H1 (cell line): ENCODE results near the gene FGD5. TPM values are rescaled to one million over a fixed set of nuclear protein-coding genes. Genes with fewer than 3 reads are reported as not detected.

ENCODE experiments used
- CTCF ChIA-PET: fragments of 300-600 bp; sonication (Branson Sonifier 250); formaldehyde crosslinking; loops from one replicate; lab custom pipeline; 2021; ENCODE audit not compliant: partially characterized antibody; lab: Charles Lee
- POLR2A ChIA-PET: fragments of 300-600 bp; sonication (Branson Sonifier 250); formaldehyde crosslinking; loops from one replicate; lab custom pipeline; 2021; ENCODE audit warnings: inconsistent platforms; ENCODE audit not compliant: partially characterized antibody; lab: Charles Lee
- DNase-seq, 2 experiments: peaks; one replicate each; pipeline versions ENCODE4 v3.0.0 to v3.0.0-alpha.2; 2010 to 2022; ENCODE audit warnings: low spot score in 2 of 2, low read depth in 1 of 2, mixed read lengths in 1 of 2
- FAIRE-seq: peaks from 2 replicates; lab custom pipeline; 2011; peaks lifted over from hg19 to GRCh38; lab: Jason Lieb, UNC
- H2AFZ ChIP-seq: 2 replicates; pipeline ENCODE4 v1.8.1; 2012; ENCODE audit warnings: low read length, inconsistent platforms
- H2AK5ac ChIP-seq: 2 replicates; pipeline ENCODE4 v1.6.1; 2013; ENCODE audit warnings: low read depth, low read length
- H2BK120ac ChIP-seq: replicated peaks from 2 replicates; pipeline ENCODE3; 2013; ENCODE audit warnings: low read depth, low read length, inconsistent platforms
- H2BK12ac ChIP-seq: 2 replicates; pipeline ENCODE4 v1.6.1; 2013; ENCODE audit warnings: low read depth, low read length
- H2BK15ac ChIP-seq: 2 replicates; pipeline ENCODE4 v1.6.1; 2013; ENCODE audit warnings: low read length
- H2BK20ac ChIP-seq: 2 replicates; pipeline ENCODE4 v1.6.1; 2013; ENCODE audit warnings: low read length
- H2BK5ac ChIP-seq: 2 replicates; pipeline ENCODE4 v1.6.1; 2013; ENCODE audit warnings: low read depth, low read length
- H3K14ac ChIP-seq: 2 replicates; pipeline ENCODE4 v1.6.1; 2013; ENCODE audit warnings: inconsistent platforms; ENCODE audit not compliant: insufficient read length
- H3K18ac ChIP-seq: 2 replicates; pipeline ENCODE4 v1.6.1; 2013; ENCODE audit warnings: low read length; ENCODE audit errors: extremely low read depth
- H3K23ac ChIP-seq: 2 replicates; pipeline ENCODE4 v1.6.1; 2013; ENCODE audit warnings: inconsistent platforms; ENCODE audit not compliant: insufficient read length
- H3K23me2 ChIP-seq: 2 replicates; pipeline ENCODE4 v1.6.1; 2013; ENCODE audit warnings: low read depth, low read length
- H3K27ac ChIP-seq: 2 replicates; pipeline ENCODE4 v1.6.1; 2011; ENCODE audit warnings: low read depth, low read length, inconsistent platforms
- H3K27me3 ChIP-seq, 4 experiments: replicated peaks in 1 of 4; 1 replicate in 1 of 4; 2 replicates in 3 of 4; pipeline versions ENCODE4 v1.6.1 to v1.8.1; 2011 to 2013; ENCODE audit warnings: low read length in 3 of 4, mild to moderate bottlenecking in 3 of 4, inconsistent platforms in 2 of 4, mixed read lengths in 2 of 4, moderate library complexity in 1 of 4; ENCODE audit not compliant: control insufficient read depth in 3 of 4, insufficient read depth in 3 of 4; ENCODE audit errors: extremely low read depth in 1 of 4
- H3K36me3 ChIP-seq, 4 experiments: 2 replicates each; pipeline versions ENCODE4 v1.6.1 to v1.8.1; 2011 to 2013; ENCODE audit warnings: mild to moderate bottlenecking in 4 of 4, low read length in 3 of 4, moderate library complexity in 2 of 4, control low read depth in 1 of 4, inconsistent platforms in 1 of 4; ENCODE audit not compliant: insufficient read depth in 4 of 4, control insufficient read depth in 2 of 4
- H3K4ac ChIP-seq: replicated peaks from 2 replicates; pipeline ENCODE3; 2013; ENCODE audit warnings: low read length, low read depth, mixed read lengths, inconsistent platforms; ENCODE audit not compliant: insufficient read length
- H3K4me1 ChIP-seq, 4 experiments: replicated peaks in 1 of 4; 1 replicate in 1 of 4; 2 replicates in 3 of 4; pipeline versions ENCODE4 v1.6.1 to v1.8.1; 2011 to 2013; ENCODE audit warnings: low read length in 3 of 4, inconsistent platforms in 2 of 4, mixed read lengths in 1 of 4; ENCODE audit not compliant: insufficient read depth in 4 of 4, control insufficient read depth in 3 of 4
- H3K4me2 ChIP-seq, 2 experiments: 2 replicates each; pipeline versions ENCODE4 v1.6.1 to v1.8.1; 2011 to 2013; ENCODE audit warnings: low read depth in 2 of 2, low read length in 2 of 2, control low read depth in 1 of 2, inconsistent platforms in 1 of 2, mild to moderate bottlenecking in 1 of 2; ENCODE audit not compliant: insufficient read depth in 1 of 2
- H3K4me3 ChIP-seq, 4 experiments: fragments of 200-600, 300-600 bp in 1 of 4; sonication (generic), shearing (Covaris generic), sonication (Bioruptor Twin) in 1 of 4; 2 replicates each; pipeline versions ENCODE4 v1.5.1 to v1.8.1; 2011 to 2016; ENCODE audit warnings: low read length in 4 of 4, low read depth in 3 of 4, control low read depth in 2 of 4, inconsistent platforms in 2 of 4, mild to moderate bottlenecking in 2 of 4, mixed read lengths in 1 of 4, moderate library complexity in 1 of 4; ENCODE audit not compliant: insufficient read depth in 2 of 4; ENCODE audit errors: extremely low read depth in 1 of 4
- H3K56ac ChIP-seq: replicated peaks from 2 replicates; pipeline ENCODE3; 2013; ENCODE audit warnings: low read depth, mild to moderate bottlenecking, mixed read lengths, low read length, inconsistent platforms; ENCODE audit not compliant: insufficient read length
- H3K79me1 ChIP-seq: 2 replicates; pipeline ENCODE4 v1.6.1; 2013; ENCODE audit warnings: low read depth, low read length, control low read depth
- H3K79me2 ChIP-seq, 2 experiments: 2 replicates each; pipeline versions ENCODE4 v1.6.1 to v1.8.1; 2012 to 2013; ENCODE audit warnings: low read length in 2 of 2, mild to moderate bottlenecking in 2 of 2, inconsistent platforms in 1 of 2; ENCODE audit not compliant: insufficient read depth in 2 of 2, control insufficient read depth in 1 of 2
- H3K9ac ChIP-seq, 4 experiments: replicated peaks in 1 of 4; 1 replicate in 1 of 4; 2 replicates in 3 of 4; pipeline versions ENCODE4 v1.6.1 to v1.8.1; 2011 to 2013; ENCODE audit warnings: low read depth in 3 of 4, low read length in 3 of 4, control low read depth in 2 of 4, mild to moderate bottlenecking in 2 of 4, moderate library complexity in 2 of 4, inconsistent platforms in 1 of 4; ENCODE audit errors: extremely low read depth in 1 of 4
- H3K9me3 ChIP-seq, 2 experiments: 2 replicates each; pipeline versions ENCODE4 v1.6.1 to v1.8.1; 2012 to 2013; ENCODE audit warnings: mild to moderate bottlenecking in 2 of 2, moderate library complexity in 2 of 2, control low read depth in 1 of 2, inconsistent platforms in 1 of 2, low read depth in 1 of 2, low read length in 1 of 2, mixed read lengths in 1 of 2; ENCODE audit not compliant: insufficient read depth in 2 of 2
- H4K20me1 ChIP-seq, 2 experiments: replicated peaks in 1 of 2; 2 replicates each; pipeline versions ENCODE3 to v1.8.1; 2011 to 2013; ENCODE audit warnings: inconsistent platforms in 2 of 2, low read length in 2 of 2, mild to moderate bottlenecking in 1 of 2; ENCODE audit not compliant: insufficient read depth in 2 of 2, control insufficient read depth in 1 of 2
- H4K5ac ChIP-seq: 2 replicates; pipeline ENCODE4 v1.6.1; 2013; ENCODE audit warnings: low read length, low read depth, mixed read lengths, inconsistent platforms; ENCODE audit not compliant: insufficient read length
- H4K8ac ChIP-seq: 2 replicates; pipeline ENCODE4 v1.8.0; 2013; ENCODE audit warnings: mild to moderate bottlenecking, moderate library complexity, low read length, inconsistent platforms; ENCODE audit not compliant: insufficient read depth; ENCODE audit errors: extremely low read depth
- H4K91ac ChIP-seq: replicated peaks from 2 replicates; pipeline ENCODE3; 2013; ENCODE audit warnings: low read length, mixed read lengths, inconsistent platforms; ENCODE audit not compliant: insufficient read length
- EP300 ChIP-seq, 2 experiments: IDR thresholded peaks; 1 replicate in 1 of 2; 2 replicates in 1 of 2; pipeline ENCODE4 v1.6.1; 2011 to 2012; ENCODE audit warnings: low read depth in 2 of 2, low read length in 2 of 2, mild to moderate bottlenecking in 2 of 2, borderline replicate concordance in 1 of 2, inconsistent platforms in 1 of 2, moderate library complexity in 1 of 2
- SP1 ChIP-seq: IDR thresholded peaks from 2 replicates; pipeline ENCODE4 v1.6.1; 2011; ENCODE audit warnings: low read depth, low read length
- whole genome bisulfite sequencing, 2 experiments: shearing (Covaris generic) in 1 of 2; methylation state at CpG; one replicate each; pipeline versions ENCODE4 v1.1.6 to v1.1.7; 2013 to 2015; ENCODE audit warnings: low lambda C conversion rate in 2 of 2, mixed read lengths in 2 of 2, inconsistent platforms in 1 of 2, low coverage in 1 of 2, missing lambda C conversion rate in 1 of 2; ENCODE audit not compliant: insufficient replicate concordance in 2 of 2, insufficient coverage in 1 of 2, insufficient read length in 1 of 2; ENCODE audit errors: extremely low coverage in 1 of 2, missing lambda C conversion rate in 1 of 2; 5-methylcytosine and 5-hydroxymethylcytosine counted together
- long read RNA-seq, 2 experiments: library from RNA in 1 of 2; library from capped mRNA in 1 of 2; stranded (forward); transcript quantifications; one replicate each; pipeline ENCODE4 v2.0.0, GENCODE V29; 2021; ENCODE audit warnings: inconsistent platforms in 1 of 2
- polyA minus RNA-seq, 3 experiments: library from RNA; depleted of rRNA, polyadenylated mRNA; stranded (reverse); fragments of >200 nt; gene quantifications; 1 replicate in 2 of 3; 2 replicates in 1 of 3; pipeline ENCODE4 v1.2.3, GENCODE V29; 2011
- polyA plus RNA-seq, 7 experiments: library from polyadenylated mRNA; depleted of rRNA in 3 of 7; stranded (reverse) in 5 of 7; unstranded in 2 of 7; fragments of >200 nt in 5 of 7; fragments of 200-250 nt in 2 of 7; gene quantifications; 1 replicate in 5 of 7; 2 replicates in 1 of 7; 4 replicates in 1 of 7; pipeline versions ENCODE4 v1.2.1 to v1.2.3, GENCODE V29; 2011 to 2013; ENCODE audit warnings: missing spikeins in 2 of 7, mixed read lengths in 2 of 7
- total RNA-seq: library from RNA; stranded (reverse); fragmentation: NEBNext Ultra II Directional; extraction: Animal tissue kit (Norgen Biotek cat#: 25700); gene quantifications from 2 replicates; pipeline ENCODE4 v1.2.1, GENCODE V29; 2021
- TF ChIP-seq, protein P1 (sequence below): IDR thresholded peaks from 2 replicates; pipeline ENCODE4 v1.6.1; 2012; ENCODE audit warnings: inconsistent platforms

FGD5 gene, protein sequence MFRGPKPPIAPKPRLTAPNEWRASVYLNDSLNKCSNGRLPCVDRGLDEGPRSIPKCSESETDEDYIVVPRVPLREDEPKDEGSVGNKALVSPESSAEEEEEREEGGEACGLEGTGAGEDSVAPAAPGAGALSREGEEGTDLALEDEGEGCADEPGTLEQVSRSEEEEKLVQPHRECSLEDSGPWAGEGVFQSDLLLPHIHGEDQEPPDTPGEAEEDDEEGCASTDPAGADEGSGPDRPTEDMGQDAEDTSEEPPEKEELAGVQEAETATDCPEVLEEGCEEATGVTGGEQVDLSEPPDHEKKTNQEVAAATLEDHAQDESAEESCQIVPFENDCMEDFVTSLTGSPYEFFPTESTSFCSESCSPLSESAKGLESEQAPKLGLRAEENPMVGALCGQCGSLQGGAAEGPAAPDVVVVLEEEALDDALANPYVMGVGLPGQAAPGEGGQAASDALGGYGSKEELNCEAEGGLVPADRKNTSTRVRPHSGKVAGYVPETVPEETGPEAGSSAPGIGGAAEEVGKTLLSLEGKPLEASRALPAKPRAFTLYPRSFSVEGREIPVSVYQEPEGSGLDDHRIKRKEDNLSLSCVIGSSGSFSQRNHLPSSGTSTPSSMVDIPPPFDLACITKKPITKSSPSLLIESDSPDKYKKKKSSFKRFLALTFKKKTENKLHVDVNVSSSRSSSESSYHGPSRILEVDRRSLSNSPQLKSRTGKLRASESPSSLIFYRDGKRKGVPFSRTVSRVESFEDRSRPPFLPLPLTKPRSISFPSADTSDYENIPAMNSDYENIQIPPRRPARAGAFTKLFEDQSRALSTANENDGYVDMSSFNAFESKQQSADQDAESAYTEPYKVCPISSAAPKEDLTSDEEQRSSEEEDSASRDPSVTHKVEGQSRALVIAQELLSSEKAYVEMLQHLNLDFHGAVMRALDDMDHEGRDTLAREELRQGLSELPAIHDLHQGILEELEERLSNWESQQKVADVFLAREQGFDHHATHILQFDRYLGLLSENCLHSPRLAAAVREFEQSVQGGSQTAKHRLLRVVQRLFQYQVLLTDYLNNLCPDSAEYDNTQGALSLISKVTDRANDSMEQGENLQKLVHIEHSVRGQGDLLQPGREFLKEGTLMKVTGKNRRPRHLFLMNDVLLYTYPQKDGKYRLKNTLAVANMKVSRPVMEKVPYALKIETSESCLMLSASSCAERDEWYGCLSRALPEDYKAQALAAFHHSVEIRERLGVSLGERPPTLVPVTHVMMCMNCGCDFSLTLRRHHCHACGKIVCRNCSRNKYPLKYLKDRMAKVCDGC (N-terminal part only)
- 14.3 and 15.3 TPM in 2 replicates for total RNA-seq
- 4.7 and 6.0 TPM in 2 replicates for polyA plus RNA-seq (2011; rRNA removed)
- 6.1 TPM for polyA plus RNA-seq (2011; cell fraction: cytosol; rRNA removed)
- polyA plus RNA-seq (2011; cell fraction: nucleus; rRNA removed): 8.1 TPM
- 6.0 to 11.3 TPM (median 8.8 TPM) in 4 replicates for polyA plus RNA-seq (2012, experiment 1 of 2)
- polyA plus RNA-seq (2012, experiment 2 of 2): 4.3 TPM
- 9.0 TPM for polyA plus RNA-seq (2013, experiment 1 of 2)
- polyA plus RNA-seq (2013, experiment 2 of 2): 9.6 TPM
- polyA minus RNA-seq (2011; rRNA and poly(A)+ RNA removed): 9.0 and 9.7 TPM in 2 replicates
- 6.8 TPM for polyA minus RNA-seq (2011; cell fraction: cytosol; rRNA and poly(A)+ RNA removed)
- polyA minus RNA-seq (2011; cell fraction: nucleus; rRNA and poly(A)+ RNA removed): 7.9 TPM
- long read RNA-seq, experiment 1, partial matches to known transcripts: 8 of 11 reads
- long read RNA-seq, experiment 1, other reads (novel, unspliced or antisense): 3 of 11 reads
- long read RNA-seq, experiment 2, partial matches to known transcripts: 1 of 2 reads
- long read RNA-seq, experiment 2, other reads (novel, unspliced or antisense): 1 of 2 reads

DNA sequence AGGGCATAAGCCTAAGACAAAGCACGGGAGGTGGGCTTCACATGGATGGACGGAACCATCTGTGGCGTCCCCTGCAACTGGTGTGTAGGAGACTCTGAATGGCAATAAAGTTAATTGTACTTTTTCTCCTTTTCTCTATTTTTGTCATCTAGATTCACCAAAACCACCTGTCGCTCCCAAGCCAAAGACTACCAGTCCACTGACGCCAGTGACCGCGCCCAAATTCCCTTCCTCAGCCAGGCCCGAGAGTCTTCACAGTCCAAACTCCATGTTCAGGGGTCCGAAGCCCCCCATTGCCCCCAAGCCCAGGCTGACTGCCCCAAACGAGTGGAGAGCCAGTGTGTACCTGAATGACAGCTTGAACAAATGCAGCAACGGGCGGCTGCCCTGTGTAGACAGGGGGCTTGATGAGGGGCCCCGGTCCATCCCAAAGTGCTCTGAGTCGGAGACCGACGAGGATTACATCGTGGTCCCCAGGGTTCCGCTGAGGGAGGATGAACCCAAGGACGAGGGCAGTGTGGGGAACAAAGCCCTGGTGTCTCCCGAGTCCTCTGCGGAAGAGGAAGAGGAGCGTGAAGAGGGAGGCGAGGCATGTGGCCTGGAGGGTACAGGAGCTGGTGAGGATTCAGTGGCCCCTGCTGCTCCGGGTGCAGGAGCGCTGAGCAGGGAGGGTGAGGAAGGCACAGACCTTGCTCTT, at the start of gene FGD5:
FGD5 (plus strand) TSS at position 159 of the 697 bp plus-strand sequence; CDS start at position 269, 110 bp downstream.
- H3K56ac ChIP-seq: no peak within 1 kb of the TSS
- no peak within 1 kb of the TSS for H2BK15ac ChIP-seq
- H2BK120ac ChIP-seq: no peak within 1 kb of the TSS
- no peaks in the 10 kb centered on the region for H3K9me3 ChIP-seq
- no peak within 1 kb of the TSS for H4K8ac ChIP-seq
- H2BK5ac ChIP-seq: no peak within 1 kb of the TSS
- no peak within 1 kb of the TSS for H3K23ac ChIP-seq
- H2BK12ac ChIP-seq: no peak within 1 kb of the TSS
- H3K27me3 ChIP-seq: no peaks in the 10 kb centered on the region
- no peaks in the 10 kb centered on the region for H3K23me2 ChIP-seq
- no peaks in the 10 kb centered on the region; a peak in 1 of 4 replicates for H3K79me2 ChIP-seq
- no peak within 1 kb of the TSS for H2BK20ac ChIP-seq
- H3K18ac ChIP-seq: no peak within 1 kb of the TSS
- no peaks in the 10 kb centered on the region for H3K79me1 ChIP-seq
- no peak for DNase-seq
- H3K4me2 ChIP-seq: no peak within 1 kb of the TSS
- H3K4me3 ChIP-seq: no peak within 1 kb of the TSS
- POLR2A ChIA-PET: no interaction called here
- no peak within 1 kb of the TSS for H2AFZ ChIP-seq
- WGBS, 2 experiments: 89% methylated on average over 25 of the region's 25 CpGs; no CpG with 5 or more reads in 1 of the 2 experiments
- no peak within 1 kb of the TSS for H3K27ac ChIP-seq
- H3K36me3 ChIP-seq: no peaks in the 10 kb centered on the region
- no peak within 1 kb of the TSS for H3K4ac ChIP-seq
- no peak within 1 kb of the TSS for H3K9ac ChIP-seq
- H3K14ac ChIP-seq: no peak within 1 kb of the TSS
- H2AK5ac ChIP-seq: no peak within 1 kb of the TSS
- H3K4me1 ChIP-seq: peaks cover 0 to 10% (median 4%) of the 10 kb centered on the region in 4 experiments; a peak in 4 of 7 replicates
- FAIRE-seq: no peak
- CTCF ChIA-PET: interaction anchor here (0.9 to 1.0 kb wide), 2 partner anchors 27 to 94 kb away, joined by 3 read pairs; no protein-coding TSS in a partner anchor
- H4K91ac ChIP-seq: no peak within 1 kb of the TSS
- no peaks in the 10 kb centered on the region for H4K20me1 ChIP-seq
- H4K5ac ChIP-seq: no peak within 1 kb of the TSS
- TF ChIP-seq, protein P1, sequence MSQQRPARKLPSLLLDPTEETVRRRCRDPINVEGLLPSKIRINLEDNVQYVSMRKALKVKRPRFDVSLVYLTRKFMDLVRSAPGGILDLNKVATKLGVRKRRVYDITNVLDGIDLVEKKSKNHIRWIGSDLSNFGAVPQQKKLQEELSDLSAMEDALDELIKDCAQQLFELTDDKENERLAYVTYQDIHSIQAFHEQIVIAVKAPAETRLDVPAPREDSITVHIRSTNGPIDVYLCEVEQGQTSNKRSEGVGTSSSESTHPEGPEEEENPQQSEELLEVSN: no peak
- no peak for TF ChIP-seq SP1
- TF ChIP-seq EP300 (IDR thresholded peaks at IDR 0.05; ENCODE audit: borderline replicate concordance in 1 of 2, low read depth in 2 of 2, low read length in 2 of 2): no peak
